ENCODE results near the gene TSEN15.
"Not testable (repeated sequence)": the region's sequence is repeated elsewhere in the genome, so short reads cannot be mapped to it uniquely, and the experiment has no call there.

The TSEN15 gene

DNA sequence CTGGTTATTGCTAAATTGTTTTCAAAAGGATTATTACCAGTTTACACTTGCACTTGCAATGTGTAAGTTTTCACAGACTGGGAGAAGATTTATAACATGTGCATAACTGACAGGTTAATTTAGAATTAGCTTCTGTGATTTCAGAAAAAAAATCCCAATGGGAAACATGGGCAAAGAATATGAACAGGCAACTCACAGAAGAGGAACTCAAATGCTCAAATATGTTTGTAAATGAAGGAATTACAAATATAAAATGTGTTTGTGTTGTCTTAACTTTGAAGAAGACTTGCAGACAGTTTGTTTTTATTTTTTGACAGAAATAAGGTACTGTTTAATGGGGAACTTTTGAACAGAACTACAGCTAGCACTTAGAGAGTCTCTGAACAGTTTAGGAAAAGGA, 8.4 kb downstream of the TSEN15 start:
- DNase-seq, result no peak

DNA sequence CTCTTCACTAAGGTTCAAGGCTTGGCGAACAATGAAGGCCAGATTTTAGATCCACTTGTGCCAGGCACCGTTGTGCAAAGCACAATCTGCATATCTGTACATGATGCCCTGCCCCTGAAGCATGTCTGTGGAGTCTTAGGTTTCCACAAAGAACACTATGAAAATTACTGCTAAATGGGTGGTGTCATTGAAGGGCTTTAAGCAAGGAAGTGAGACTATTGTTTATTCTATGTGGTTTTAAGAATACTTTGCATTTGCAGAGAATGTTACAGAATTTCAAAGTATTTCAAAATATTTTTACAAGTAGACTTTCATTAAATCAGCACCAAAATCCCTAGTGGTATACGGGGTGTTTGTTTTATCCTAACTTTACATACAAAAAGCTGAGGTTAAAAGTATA, 8.8 kb downstream of the TSEN15 start:
- DNase-seq, result no peak

DNA sequence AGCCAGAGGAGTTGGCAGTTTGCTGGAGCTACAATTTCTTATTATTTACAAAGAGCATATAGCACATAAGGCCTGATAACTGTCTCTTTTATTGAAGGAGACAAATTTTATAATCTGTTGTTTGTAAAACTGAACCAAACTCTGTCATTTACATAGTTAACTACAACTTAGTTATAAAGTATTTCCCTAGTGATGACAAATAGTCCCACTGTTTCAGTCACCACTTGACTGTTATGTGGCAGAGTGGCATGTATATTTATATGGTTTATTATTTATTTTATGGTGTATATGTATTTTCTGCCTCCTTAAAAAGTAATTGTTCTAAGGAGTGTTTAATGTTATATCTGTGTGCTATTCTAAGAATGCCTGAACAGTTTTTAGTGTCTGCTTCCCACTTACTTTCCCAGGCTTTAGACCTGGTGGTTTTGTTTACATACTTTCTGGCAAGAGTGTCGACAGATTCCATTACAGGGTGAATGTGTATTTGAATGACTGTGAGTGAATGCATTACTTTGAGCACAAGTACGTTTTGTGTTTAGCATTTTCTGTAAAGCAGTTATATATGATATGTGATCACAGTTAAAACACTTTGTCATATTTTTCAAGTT, 10.0 kb downstream of the TSEN15 start:
- no peak for DNase-seq

DNA sequence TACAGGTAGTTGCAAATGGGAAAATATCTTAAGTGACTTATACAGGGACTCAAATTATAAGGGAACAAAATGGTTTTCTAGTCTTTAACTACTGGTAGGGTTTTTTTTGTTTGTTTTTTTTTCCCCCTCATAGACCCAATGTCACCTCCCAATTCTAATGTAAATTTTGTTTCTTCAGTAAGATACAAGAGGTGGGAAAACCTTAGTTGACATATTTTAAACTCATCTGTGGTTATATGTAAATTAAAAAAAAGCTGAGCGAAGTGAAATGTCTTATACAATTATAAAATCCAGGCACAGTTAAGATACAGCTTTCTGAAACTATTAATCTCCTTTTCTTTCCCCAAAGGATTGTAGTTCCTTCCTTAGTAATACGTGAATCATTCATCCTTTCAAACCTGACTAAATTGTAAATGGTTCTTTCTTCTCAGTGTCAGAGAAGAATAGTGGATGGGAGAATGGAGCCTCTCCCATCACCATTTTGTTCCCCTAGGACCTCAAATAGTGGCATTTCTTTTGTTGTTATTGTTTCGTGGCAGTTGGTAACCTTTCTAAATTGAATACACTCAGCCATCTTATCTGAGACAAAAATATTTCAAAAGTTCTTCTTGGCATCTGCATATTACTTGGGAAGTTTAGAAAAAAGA, 11.2 kb downstream of the TSEN15 start:
- no peak for DNase-seq

DNA sequence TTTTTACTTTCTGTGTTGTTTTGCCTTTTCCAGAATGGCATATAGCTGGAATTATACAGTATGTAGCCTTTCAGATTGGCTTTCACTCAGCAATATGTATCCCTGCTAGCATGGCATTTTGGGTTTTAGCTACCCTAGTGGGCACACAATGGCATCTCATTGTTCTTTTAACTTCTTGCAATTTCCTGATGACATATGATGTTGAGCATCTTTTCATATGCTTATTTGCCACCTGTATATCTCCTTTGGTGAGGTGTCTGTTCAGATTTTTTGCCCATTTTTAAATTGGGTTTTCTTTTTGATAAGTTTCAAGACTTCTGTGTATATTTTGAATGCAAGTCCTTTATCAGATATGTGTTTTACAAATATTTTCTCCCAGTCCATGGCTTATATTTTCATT, 14.0 kb downstream of the TSEN15 start:
- DNase-seq, result no peak

DNA sequence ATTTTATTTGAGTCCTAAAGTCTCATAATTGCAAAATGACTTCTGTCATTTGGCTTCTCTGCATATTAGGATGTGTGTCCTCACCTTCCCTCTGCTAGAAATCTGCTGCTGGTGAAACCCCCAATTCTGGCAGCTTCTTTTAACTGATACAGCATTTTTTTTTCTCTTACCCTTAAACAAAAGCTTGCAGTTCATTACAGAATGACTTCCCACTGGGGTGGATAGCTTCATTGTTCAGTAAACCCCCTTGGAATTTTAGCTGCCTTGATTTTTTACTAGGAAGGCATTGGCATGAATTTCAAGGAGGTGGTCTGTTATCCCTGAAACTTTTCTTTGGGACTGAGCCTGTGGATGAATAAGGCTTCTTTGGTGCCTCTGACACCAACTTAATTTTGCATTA, 16.8 kb downstream of the TSEN15 start:
- DNase-seq, result no peak

DNA sequence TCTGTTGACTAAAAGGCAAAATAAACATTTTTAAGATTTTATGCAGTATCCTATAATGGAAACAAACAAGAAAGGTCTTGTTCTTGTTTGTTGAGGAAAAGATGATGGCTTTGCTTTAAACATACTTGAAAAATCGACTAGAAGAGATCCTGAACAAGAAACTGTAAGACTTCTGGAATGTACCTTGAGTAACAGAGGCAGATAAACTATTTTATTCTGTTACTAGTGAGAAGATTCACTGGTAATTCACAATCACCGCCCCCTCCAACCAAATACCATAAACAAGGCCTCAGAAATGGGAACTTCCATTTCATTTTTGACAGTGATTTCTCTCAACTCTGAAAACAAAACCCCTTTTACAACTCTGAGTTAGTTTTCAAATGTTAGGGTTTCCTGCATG, 18.1 kb downstream of the TSEN15 start:
- DNase-seq, result no peak

DNA sequence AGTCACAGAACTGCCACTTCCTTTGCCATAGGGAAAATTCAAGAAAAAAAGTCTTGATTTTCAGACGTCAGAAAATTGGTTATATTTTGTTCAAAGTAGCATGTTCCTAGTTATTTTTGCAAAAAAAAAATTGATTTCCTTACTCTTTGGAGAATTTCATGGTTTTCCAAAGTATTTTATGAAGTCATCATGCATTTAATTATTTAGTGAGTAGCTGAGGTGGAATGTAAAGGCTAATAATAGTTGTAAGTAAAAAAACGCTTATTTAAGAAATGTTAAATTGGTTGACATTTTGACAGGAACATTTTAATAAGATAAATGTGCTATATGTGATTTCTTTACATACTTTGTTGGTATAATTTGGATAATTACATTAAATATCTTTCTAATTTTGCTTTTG, 20.8 kb downstream of the TSEN15 start:
- no peak for DNase-seq

DNA sequence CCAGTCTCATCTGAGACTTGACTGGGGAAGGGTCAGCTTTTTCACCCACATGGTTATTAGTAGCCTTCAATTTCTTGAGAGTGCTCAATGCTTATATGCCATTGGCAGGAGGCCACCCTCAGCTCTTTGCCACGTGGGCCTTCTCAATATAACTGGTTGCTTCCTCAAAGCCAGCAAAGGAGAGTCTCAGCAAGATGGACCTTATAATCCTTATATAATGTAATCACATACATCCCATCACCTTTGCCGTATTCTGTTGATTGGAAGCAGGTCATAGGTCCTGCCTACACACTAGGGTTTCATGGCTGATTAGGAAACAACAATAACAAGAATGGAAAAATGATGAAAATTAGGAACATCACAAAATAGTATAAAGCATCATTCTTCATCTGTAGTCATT, 22.9 kb downstream of the TSEN15 start:
- DNase-seq, result no peak

DNA sequence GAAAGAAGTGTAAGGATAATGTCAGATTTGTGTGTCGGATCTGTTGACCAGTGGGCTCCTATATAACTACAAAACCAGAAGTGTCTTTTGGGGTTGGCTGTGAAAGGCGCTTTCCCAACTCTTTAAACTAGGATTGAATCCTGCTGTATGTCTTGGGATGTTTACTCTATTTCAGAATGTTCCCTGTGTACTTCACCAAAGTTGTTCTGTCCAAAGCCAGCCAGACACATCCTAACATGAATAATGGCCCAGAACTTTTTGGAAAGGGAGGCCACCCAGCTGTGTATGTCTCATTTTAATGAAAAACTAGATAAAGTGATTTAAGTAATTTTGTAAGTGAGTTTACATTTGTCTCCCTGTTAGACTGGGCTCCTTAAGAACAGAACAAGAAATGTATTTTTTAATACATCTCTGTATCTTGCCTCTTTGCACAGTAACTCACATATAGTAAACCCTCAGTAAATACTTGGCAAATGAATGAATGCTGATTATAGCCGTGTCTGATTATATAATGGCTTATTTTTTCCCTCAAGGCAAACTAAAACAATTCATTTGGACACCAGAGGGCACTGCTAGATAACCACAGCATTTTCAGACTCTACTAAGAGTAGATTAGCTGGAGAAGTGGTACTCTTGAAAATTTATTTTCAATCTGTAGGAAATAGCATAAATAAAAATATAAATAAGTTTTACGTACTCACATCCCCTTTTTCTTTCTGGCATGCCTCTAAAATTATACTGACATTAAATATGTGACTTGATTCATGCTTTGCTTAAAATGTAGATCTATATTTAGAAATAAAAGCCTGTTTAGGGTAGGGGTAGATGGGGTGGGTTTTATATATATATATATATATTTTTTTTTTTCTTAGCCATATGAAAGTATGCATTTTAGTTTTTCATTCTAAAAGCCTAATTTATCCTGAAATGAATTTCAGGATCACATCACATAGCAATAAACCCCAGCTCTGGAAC, 23.8 kb downstream of the TSEN15 start:
- no peak for DNase-seq

DNA sequence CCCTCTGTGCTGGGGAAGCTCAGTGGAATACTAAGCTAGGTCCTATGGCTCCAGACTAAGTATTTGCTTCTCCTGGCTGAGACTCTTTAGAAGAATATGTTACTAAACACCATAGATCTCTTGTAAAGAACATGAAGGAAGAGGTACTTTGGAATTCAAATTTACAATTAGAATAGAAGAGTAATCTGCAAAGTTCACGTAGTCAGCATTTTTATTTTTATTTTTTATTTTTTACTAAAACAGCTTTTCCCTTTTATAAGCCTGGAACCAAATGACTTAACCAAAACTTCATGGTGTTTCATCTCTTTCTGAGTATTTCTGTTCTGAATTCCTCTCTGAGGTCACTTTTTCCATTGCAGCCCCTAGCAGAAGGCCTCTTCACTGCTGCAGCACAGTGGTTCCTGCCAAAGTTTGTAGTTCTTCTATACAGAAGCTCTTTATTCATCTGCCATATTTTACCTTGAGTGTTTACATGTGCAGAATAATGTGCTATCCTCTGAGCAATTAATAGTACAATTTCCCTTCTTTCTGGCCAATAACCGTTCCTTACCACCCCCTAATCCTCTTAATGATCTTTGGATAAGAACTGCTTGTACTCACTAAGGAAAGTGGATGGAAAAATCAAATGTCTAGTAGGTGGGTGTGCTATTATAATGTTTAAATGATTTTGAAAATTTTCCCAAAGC, 27.2 kb downstream of the TSEN15 start:
- no peak for DNase-seq

DNA sequence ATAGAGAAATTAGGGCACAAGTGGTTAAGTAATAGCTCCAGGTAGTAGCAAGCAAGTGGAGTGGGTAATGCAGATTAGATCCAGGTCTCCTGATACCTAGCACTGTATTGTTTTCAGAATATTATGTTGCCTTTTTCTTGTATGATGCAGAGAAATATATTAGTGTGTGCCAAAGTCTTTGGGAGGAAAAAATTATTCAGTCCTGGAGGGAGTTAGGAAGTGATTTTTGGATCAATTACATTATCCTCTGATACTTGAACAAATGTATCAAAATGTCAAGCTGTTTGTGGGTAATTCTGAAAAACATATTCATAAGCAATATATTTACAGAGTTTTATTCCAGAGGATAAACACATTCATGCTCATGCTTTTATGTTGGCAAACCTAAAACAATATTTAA, 28.8 kb downstream of the TSEN15 start:
- DNase-seq, result no peak

DNA sequence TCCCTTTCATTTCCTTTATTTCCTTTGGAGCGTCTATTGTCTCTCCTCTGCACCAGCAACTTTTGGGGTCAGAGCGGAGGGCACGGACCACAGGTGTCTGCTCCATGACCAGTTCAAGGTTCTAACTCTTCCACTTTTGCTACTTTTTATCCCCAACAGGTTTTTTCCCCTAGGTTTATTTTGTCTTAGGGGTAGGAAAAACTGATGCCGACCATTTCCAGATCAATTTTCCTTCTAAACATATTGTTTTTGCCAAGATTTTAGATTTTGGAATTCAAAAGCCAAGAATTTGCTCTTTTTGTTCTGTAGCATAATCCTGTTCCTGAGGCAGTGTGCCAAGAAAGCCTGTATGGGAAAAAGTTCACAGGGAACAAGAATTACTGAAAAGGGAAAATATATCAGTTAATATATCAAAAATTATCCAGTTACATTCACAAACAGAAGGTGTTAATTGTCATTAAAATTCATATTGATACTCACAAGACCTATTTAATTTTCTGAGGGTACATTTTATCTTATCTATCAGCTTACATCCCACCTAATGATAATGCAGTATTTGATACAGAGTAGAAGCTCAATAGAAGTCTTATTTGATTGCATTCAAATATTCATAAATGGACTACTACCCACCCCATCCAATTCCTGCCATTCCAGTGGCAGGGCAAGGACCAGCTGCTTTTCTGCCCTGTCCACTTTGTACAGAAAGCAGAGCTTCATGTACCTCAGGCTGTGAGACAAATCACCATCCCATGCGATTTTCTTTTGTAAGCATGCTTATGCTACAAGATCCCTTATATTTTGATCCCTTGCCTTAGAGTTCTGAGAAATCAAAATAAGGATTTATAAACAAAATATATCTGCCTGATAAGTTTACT, 31.2 kb downstream of the TSEN15 start:
- no peak for DNase-seq

DNA sequence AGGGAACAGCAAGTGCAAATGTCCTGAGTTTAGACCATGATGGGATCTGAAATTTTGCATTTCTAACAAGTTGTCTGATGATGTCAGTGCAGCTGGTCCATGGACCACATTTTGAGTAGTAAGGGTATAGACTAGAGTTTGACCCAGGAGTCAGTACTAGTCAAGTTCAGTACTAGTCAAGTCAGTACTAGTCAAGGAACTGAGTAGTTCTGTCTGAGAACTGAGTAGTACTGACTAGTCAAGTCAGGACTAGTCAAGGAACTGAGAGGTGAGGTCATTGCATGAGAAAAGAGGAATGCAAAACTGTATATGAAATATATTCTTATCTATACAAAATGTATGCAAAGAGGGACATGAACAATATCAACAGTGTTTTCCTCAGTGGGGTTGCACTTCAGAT, 34.1 kb downstream of the TSEN15 start:
- no peak for DNase-seq

DNA sequence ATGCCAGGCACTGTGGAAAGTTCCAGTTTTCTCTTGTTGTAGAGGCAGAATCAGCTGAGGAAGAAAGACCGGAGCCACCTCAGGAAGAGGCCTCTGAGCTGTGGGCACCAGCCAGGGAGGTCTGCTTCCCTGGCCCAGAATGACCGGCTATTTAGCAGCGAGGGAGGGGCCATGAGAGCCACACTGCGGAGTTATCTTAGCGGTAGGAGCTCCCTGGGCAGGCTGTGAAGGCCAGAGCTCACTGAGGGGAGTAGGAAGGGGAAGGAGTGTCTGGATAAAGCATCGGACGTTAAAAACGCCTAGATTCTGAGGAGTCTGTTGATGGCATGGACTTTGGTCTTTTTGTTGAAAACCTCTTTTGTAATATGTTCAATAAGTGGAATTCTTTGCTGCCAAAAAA, 36.5 kb downstream of the TSEN15 start:
- no peak for DNase-seq

DNA sequence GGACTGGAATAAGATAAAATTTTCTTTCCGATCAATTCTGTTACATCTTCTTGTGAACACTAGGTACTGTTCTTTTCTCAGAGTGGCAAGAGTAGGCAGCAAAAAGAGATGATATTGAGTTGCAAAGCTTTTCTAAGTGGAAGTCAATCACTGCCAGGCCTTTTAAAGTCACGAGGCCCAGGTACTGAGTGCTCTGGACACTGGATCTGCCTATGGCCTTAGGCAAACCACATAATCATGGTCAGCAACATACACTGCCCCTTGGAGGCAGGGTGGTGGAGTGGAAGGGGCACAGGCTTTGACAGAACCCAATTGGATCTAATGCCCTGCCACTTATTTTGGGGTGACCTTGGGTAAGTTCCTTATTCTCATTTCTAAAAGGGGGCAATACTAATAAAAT, 41.5 kb downstream of the TSEN15 start:
- no peak for DNase-seq

DNA sequence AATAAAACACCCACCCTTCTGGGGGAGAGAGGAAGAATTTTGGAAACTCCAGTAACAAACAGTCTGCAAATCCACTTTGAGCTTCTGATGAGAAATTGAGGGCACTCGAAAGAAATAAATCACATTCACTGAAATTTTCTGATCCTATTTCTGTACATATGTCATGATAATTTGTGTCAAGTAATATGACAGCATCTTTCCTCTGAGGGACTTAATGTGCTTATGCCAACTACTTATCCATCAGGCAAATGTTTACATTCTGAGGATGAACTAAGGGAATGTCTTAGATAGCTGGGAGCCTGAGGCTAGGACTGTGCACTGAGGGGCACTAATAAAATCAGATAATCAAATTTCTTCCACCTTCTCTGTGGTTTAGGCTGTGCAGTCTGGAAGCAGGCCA, 44.5 kb downstream of the TSEN15 start:
- DNase-seq, result no peak

DNA sequence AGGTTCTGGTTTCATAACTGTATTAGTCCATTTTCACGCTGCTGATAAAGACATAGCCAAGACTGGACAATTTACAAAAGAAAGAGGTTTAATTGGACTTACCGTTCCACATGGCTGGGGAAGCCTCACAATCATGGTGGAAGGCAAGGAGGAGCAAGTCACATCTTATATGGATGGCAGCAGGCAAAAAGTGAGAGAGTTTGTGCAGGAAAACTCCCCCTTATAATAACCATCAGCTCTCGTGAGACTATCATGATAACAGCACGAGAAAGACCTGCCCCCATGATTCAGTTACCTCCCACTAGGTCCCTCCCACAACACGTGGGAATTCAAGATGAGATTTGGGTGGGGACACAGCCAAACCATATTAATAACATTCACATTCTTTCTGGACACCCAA, 45.0 kb downstream of the TSEN15 start:
- not testable (repeated sequence) for DNase-seq

DNA sequence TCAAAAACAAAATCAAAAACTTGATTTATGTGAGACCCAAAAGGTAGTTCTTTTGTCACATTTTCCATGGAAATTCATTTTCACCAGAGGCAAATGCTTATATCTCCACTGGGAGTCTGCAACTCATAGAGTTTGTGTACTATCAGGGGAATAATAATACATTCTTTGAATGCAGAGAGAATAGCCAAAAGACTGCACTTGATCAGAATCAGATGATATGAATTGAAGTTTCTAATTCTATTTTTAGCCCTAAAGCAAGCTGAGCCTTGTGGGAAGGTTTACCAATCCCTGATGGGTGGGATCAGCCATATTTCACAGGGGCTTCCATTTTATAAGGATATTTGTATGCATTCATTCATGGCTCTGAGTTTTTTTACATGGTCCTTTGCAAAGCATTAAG, 49.6 kb downstream of the TSEN15 start:
- no peak for DNase-seq

DNA sequence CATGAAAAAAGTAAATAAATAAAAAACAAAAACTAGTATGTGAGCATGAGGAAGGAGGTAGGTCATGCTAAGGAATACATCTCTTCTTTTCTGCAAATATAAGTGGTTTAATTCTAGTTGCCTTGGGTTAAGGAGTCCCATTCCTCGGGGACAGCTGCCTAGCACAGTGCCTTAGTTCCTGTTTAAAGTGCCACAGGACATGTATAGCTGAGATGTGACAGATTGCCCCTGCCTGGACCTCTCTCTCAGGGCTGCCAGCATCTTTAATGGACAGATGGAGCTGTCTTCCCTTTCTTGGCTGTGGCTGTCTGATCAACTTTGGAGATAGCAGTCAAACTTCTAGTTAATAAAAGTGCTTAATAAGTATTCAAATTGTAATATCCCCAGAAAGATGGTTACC, 50.0 kb downstream of the TSEN15 start:
- no peak for DNase-seq

DNA sequence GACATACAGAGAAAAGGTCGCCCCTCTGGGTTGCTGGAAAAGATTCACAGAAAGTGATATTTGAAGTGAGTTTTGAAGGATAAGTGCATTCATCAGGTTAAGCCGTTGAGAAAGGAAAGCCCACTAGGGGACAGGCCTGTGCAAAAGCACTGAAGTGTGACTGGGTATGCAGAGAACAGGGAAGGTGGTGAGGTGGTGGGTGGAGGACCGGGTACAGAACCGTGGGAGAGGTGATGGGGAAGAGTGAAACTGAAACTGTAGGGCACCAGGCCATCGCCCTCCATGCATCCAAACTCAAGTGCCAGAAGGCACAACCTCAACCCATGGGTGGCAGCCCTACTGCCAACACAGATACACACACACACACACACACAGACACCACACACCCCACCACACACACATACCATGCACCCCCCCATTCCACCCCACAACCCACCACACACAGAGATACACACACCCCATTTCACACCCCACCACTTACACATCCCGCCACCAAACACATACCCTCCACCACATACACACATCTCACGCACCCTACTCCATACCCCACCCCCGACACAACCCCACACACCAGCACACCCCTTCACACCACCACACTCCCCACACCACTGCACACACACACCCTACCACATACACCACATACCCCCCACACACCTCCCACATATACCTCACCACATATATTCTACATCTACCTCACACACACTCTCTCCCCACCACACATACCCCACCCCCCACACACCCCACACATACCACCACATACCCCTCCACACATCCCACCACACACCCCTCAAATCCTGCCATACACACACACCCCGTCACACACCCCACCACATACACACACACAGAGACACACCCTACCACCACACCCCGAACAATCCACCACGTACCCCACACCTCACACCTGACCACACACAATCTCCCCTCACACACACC, 59.0 kb downstream of the TSEN15 start:
- no peak for DNase-seq
